Neural cell (in vitro differentiated cells): ENCODE measurements around the gene MTREX. TPM values are rescaled to one million over a fixed set of nuclear protein-coding genes. Genes with fewer than 3 reads are reported as not detected.

Experiments used
- H2AFZ ChIP-seq: fragments of 200-600, 300-800 bp; sonication (generic), shearing (Covaris generic); 2 replicates; pipeline ENCODE4 v1.6.0; 2014; ENCODE audit warnings: low read depth, mild to moderate bottlenecking, antibody characterized with exemption, low read length, moderate library complexity
- H3F3A ChIP-seq: fragments of 200-600 bp; shearing (Covaris generic); 2 replicates; pipeline ENCODE4 v1.6.1; 2016; ENCODE audit warnings: mild to moderate bottlenecking, moderate library complexity, mixed read lengths, antibody characterized with exemption, low read length; ENCODE audit not compliant: insufficient read depth, poor library complexity, severe bottlenecking
- H3K27ac ChIP-seq: fragments of 200-600, 300-800 bp; sonication (generic), shearing (Covaris generic); 2 replicates; pipeline ENCODE4 v1.5.1; 2014; ENCODE audit warnings: mild to moderate bottlenecking, low read length, moderate library complexity
- H3K27me3 ChIP-seq: fragments of 300-800, 200-600 bp; sonication (generic), shearing (Covaris generic); 2 replicates; pipeline ENCODE4 v1.6.0; 2014; ENCODE audit warnings: mild to moderate bottlenecking, low read depth, low read length, moderate library complexity; ENCODE audit not compliant: insufficient read depth
- H3K36me3 ChIP-seq: fragments of 300-800, 200-600 bp; sonication (generic), shearing (Covaris generic); 2 replicates; pipeline ENCODE4 v1.5.1; 2014; ENCODE audit warnings: mild to moderate bottlenecking, antibody characterized with exemption, low read length, moderate library complexity; ENCODE audit not compliant: insufficient read depth
- H3K4me2 ChIP-seq: fragments of 300-800, 200-600 bp; sonication (generic), shearing (Covaris generic); 2 replicates; pipeline ENCODE4 v1.6.0; 2014; ENCODE audit warnings: mild to moderate bottlenecking, low read length
- H3K4me3 ChIP-seq: fragments of 300-800, 200-600 bp; sonication (generic), shearing (Covaris generic); 2 replicates; pipeline ENCODE4 v1.5.1; 2014; ENCODE audit warnings: mild to moderate bottlenecking, low read length, moderate library complexity
- H3K79me2 ChIP-seq: fragments of 200-600 bp; shearing (Covaris generic); replicated peaks from 2 replicates; pipeline ENCODE4 v1.6.0; 2014; ENCODE audit warnings: mild to moderate bottlenecking, low read length, moderate library complexity; ENCODE audit not compliant: insufficient read depth
- H3K9ac ChIP-seq: fragments of 300-800, 200-600 bp; sonication (generic), shearing (Covaris generic); 2 replicates; pipeline ENCODE4 v1.6.1; 2016; ENCODE audit warnings: mild to moderate bottlenecking, low read length, mixed read lengths
- H3K9me2 ChIP-seq: fragments of 200-600 bp; shearing (Covaris generic); 2 replicates; pipeline ENCODE4 v1.6.1; 2016; ENCODE audit warnings: mild to moderate bottlenecking, low read length, mixed read lengths; ENCODE audit not compliant: insufficient read depth
- H3K9me3 ChIP-seq: fragments of 200-600, 300-800 bp; sonication (generic), shearing (Covaris generic); 2 replicates; pipeline ENCODE4 v1.6.1; 2016; ENCODE audit warnings: mild to moderate bottlenecking, mixed run types, low read length, moderate library complexity, mixed read lengths
- H4K20me1 ChIP-seq: fragments of 200-600 bp; shearing (Covaris generic); 2 replicates; pipeline ENCODE4 v1.6.1; 2016; ENCODE audit warnings: mild to moderate bottlenecking, mixed run types; ENCODE audit not compliant: insufficient read depth
- EP300 ChIP-seq: fragments of 450-650 bp; conservative IDR thresholded peaks from 2 replicates; pipeline ENCODE4 v1.6.1; 2014; ENCODE audit warnings: antibody characterized with exemption, mild to moderate bottlenecking, moderate library complexity; ENCODE audit not compliant: poor library complexity, severe bottlenecking
- EZH2 ChIP-seq: fragments of 200-600, 300-800 bp; shearing (Covaris generic), sonication (generic); IDR thresholded peaks from 2 replicates; pipeline ENCODE4 v1.6.1; 2014; ENCODE audit warnings: antibody characterized with exemption, low read length, borderline replicate concordance, mild to moderate bottlenecking; ENCODE audit not compliant: insufficient read depth, poor library complexity, severe bottlenecking
- MXI1 ChIP-seq: fragments of 450-650 bp; conservative IDR thresholded peaks from 2 replicates; pipeline ENCODE4 v1.6.1; 2014; ENCODE audit warnings: antibody characterized with exemption, mild to moderate bottlenecking; ENCODE audit not compliant: poor library complexity, severe bottlenecking
- POLR2AphosphoS5 ChIP-seq: IDR thresholded peaks from 2 replicates; pipeline ENCODE4 v1.6.1; 2012
- RAD21 ChIP-seq: fragments of 450-650 bp; conservative IDR thresholded peaks from 2 replicates; pipeline ENCODE4 v1.6.1; 2014; ENCODE audit warnings: antibody characterized with exemption, mild to moderate bottlenecking, moderate library complexity
- REST ChIP-seq: IDR thresholded peaks from 2 replicates; pipeline ENCODE4 v1.6.1; 2012; ENCODE audit warnings: borderline replicate concordance
- SMC3 ChIP-seq: fragments of 450-650 bp; conservative IDR thresholded peaks from 2 replicates; pipeline ENCODE4 v1.6.1; 2014; ENCODE audit warnings: antibody characterized with exemption, mild to moderate bottlenecking, moderate library complexity; ENCODE audit not compliant: poor library complexity
- TAF1 ChIP-seq: IDR thresholded peaks from 2 replicates; pipeline ENCODE4 v1.6.1; 2012; ENCODE audit warnings: low read depth
- polyA plus RNA-seq: library from polyadenylated mRNA; depleted of rRNA; stranded (reverse); fragments of >200 nt; gene quantifications from 2 replicates; pipeline ENCODE4 v1.2.3, GENCODE V29; 2014

Gene MTREX
- polyA plus RNA-seq, 1 donor from 2014 or later = 77.6 TPM

GRCh38 chr5:55470282-55470681, 162.5 kb downstream of the MTREX start:
- no peaks in the 10 kb centered on the region for H3K9me3 ChIP-seq
- peaks cover 3% of the 10 kb centered on the region for H3K36me3 ChIP-seq
- no peaks in the 10 kb centered on the region for H3K79me2 ChIP-seq
- no peaks in the 10 kb centered on the region for H3K9me2 ChIP-seq
- H3K4me2 ChIP-seq = no peak overlapping the region
- H3K9ac ChIP-seq = no peak overlapping the region
- no peaks in the 10 kb centered on the region for H4K20me1 ChIP-seq
- H2AFZ ChIP-seq = no peak overlapping the region
- H3K4me3 ChIP-seq = no peak overlapping the region
- H3K27me3 ChIP-seq = no peaks in the 10 kb centered on the region
- no peak overlapping the region for H3K27ac ChIP-seq
- TF ChIP-seq POLR2AphosphoS5 (no peak), TAF1 (no peak), EP300 (no peak), MXI1 (no peak), EZH2 (no peak), SMC3 (no peak), RAD21 (no peak), REST (no peak)
- H3F3A ChIP-seq = no peaks in the 10 kb centered on the region

GRCh38 chr5:55471468-55471867, 163.7 kb downstream of the MTREX start:
- Histone ChIP-seq H3K27ac (no peak overlapping the region), H3K9ac (no peak overlapping the region), H3F3A (no peaks in the 10 kb centered on the region), H3K9me2 (no peaks in the 10 kb centered on the region), H3K4me2 (no peak overlapping the region), H3K79me2 (no peaks in the 10 kb centered on the region), H3K36me3 (peaks cover 3% of the 10 kb centered on the region), H4K20me1 (no peaks in the 10 kb centered on the region), H2AFZ (no peak overlapping the region), H3K9me3 (no peaks in the 10 kb centered on the region), H3K27me3 (no peaks in the 10 kb centered on the region), H3K4me3 (no peak overlapping the region)
- no peak for TF ChIP-seq POLR2AphosphoS5
- no peak for TF ChIP-seq REST
- TF ChIP-seq EZH2 = no peak
- TF ChIP-seq RAD21 = no peak
- no peak for TF ChIP-seq TAF1
- TF ChIP-seq EP300 = no peak
- TF ChIP-seq SMC3 = no peak
